Duodenal mucosa (tissue), 2 donors: ENCODE data around the gene ARHGEF25.
"Not testable (repeated sequence)": the region's sequence is repeated elsewhere in the genome, so short reads cannot be mapped to it uniquely, and the experiment has no call there.

Source experiments
- H3K27ac ChIP-seq: one replicate; pipeline ENCODE4 v1.7.0; 2013; ENCODE audit warnings: low read depth, low read length
- H3K27me3 ChIP-seq, 2 donors: one replicate each; pipeline ENCODE4 v1.7.0; 2013; ENCODE audit warnings: low read length in 2 of 2, control low read depth in 1 of 2; ENCODE audit not compliant: insufficient read depth in 2 of 2, control insufficient read depth in 1 of 2
- H3K36me3 ChIP-seq, 2 donors: one replicate each; pipeline ENCODE4 v1.7.0; 2013; ENCODE audit warnings: low read length in 2 of 2, control low read depth in 1 of 2; ENCODE audit not compliant: insufficient read depth in 2 of 2, control insufficient read depth in 1 of 2
- H3K4me1 ChIP-seq, 2 donors: one replicate each; pipeline ENCODE4 v1.7.0; 2013; ENCODE audit warnings: low read length in 2 of 2, control low read depth in 1 of 2; ENCODE audit not compliant: insufficient read depth in 2 of 2, control insufficient read depth in 1 of 2
- H3K4me3 ChIP-seq, 2 donors: one replicate each; pipeline ENCODE4 v1.7.0; 2013; ENCODE audit warnings: low read length in 2 of 2, low read depth in 1 of 2
- H3K9ac ChIP-seq, 2 donors: one replicate each; pipeline ENCODE4 v1.7.0; 2013; ENCODE audit warnings: low read length in 2 of 2, low read depth in 1 of 2
- H3K9me3 ChIP-seq, 2 donors: one replicate each; pipeline ENCODE4 v1.7.0; 2013; ENCODE audit warnings: low read length in 2 of 2, control low read depth in 1 of 2; ENCODE audit not compliant: control insufficient read depth in 1 of 2

Gene ARHGEF25

GRCh38 chr12:57614178-57614947, 3.1 kb downstream of the ARHGEF25 start:
- peaks cover 0 to 12% of the 10 kb centered on the region in 2 donors for H3K4me1 ChIP-seq
- H3K27ac ChIP-seq: no peak overlapping the region
- no peak overlapping the region for H3K4me3 ChIP-seq
- H3K36me3 ChIP-seq: no peaks in the 10 kb centered on the region
- no peak overlapping the region for H3K9ac ChIP-seq
- H3K27me3 ChIP-seq: peaks cover 47 to 68% of the 10 kb centered on the region in 2 donors
- H3K9me3 ChIP-seq: no peaks in the 10 kb centered on the region

DNA sequence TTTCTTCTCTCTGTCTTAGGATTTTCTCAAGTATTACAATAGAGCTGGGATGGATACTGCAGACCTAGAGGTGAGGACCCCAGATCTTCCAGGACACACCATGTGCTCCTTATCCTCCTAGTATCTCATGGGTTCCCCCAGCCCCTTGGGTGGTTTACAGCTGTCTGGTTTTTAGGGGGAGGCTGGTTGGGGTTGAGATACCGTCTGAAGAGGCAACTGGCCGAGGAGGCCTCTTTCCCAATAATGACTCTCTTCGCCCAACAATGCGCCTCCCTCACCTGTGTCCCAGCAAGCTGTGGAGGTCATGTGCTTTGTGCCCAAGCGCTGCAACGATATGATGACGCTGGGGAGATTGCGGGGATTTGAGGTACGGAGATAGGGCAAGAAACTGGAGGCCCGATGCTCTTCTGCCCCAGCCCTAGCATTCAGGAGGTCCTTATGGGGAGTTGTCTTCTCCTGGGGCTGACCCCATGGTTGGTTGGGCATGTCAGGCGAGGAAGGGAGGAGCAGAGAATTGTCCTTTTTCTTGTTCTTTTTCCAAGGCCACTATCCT, 3.8 kb downstream of the ARHGEF25 start:
- Histone ChIP-seq H3K27ac (no peak overlapping the region), H3K4me1 (peaks cover 4 to 18% of the 10 kb centered on the region in 2 donors), H3K27me3 (peaks cover 54 to 75% of the 10 kb centered on the region in 2 donors), H3K9me3 (no peaks in the 10 kb centered on the region), H3K4me3 (no peak overlapping the region), H3K36me3 (no peaks in the 10 kb centered on the region), H3K9ac (no peak overlapping the region)

GRCh38 chr12:57615637-57616036, 4.4 kb downstream of the ARHGEF25 start:
- H3K36me3 ChIP-seq: no peaks in the 10 kb centered on the region
- peaks cover 56 to 76% of the 10 kb centered on the region in 2 donors for H3K27me3 ChIP-seq
- no peak overlapping the region for H3K27ac ChIP-seq
- H3K9ac ChIP-seq: no peak overlapping the region
- H3K4me1 ChIP-seq: peaks cover 4 to 15% of the 10 kb centered on the region in 2 donors
- H3K4me3 ChIP-seq: no peak overlapping the region
- no peaks in the 10 kb centered on the region for H3K9me3 ChIP-seq

- Histone ChIP-seq H3K27me3 (peaks cover 61 to 80% of the 10 kb centered on the region in 2 donors), H3K4me1 (peaks cover 12 to 19% of the 10 kb centered on the region in 2 donors), H3K9me3 (no peaks in the 10 kb centered on the region), H3K9ac (no peak overlapping the region), H3K4me3 (no peak overlapping the region), H3K36me3 (no peaks in the 10 kb centered on the region), H3K27ac (no peak overlapping the region)
Measured at GRCh38 chr12:57616383-57617101, 5.3 kb downstream of the ARHGEF25 start.

DNA sequence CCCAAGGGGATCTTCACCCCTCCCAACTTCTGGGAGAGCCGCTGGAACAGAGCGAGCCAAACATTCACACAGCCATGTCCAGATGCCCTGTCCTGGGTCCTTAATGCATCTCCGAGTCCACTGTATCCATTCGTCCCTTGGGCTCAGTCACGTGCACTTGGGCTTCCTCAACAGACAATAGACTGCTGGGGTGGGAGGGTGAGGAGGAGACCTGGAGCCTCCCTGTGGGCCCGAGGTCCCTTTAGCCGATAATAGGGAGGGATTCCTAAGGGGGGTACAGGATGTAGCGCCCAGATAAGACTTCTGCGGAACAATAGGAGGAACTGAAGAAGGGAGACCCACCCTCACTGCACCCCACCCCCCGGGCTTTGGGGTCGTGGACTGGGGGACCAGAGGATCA, 6.7 kb downstream of the ARHGEF25 start:
- H3K4me3 ChIP-seq: no peak overlapping the region
- H3K9ac ChIP-seq: no peak overlapping the region
- no peaks in the 10 kb centered on the region for H3K9me3 ChIP-seq
- H3K27ac ChIP-seq: no peak overlapping the region
- H3K36me3 ChIP-seq: no peaks in the 10 kb centered on the region
- H3K27me3 ChIP-seq: peaks cover 67 to 82% of the 10 kb centered on the region in 2 donors
- peaks cover 14 to 23% of the 10 kb centered on the region in 2 donors for H3K4me1 ChIP-seq

- H3K27ac ChIP-seq, H3K9ac ChIP-seq, H3K36me3 ChIP-seq, H3K9me3 ChIP-seq, H3K4me3 ChIP-seq: not testable (repeated sequence)
- Histone ChIP-seq H3K4me1 (peaks cover 14 to 23% of the 10 kb centered on the region in 2 donors), H3K27me3 (peaks cover 65 to 80% of the 10 kb centered on the region in 2 donors)
Measured at GRCh38 chr12:57618431-57618830, 7.2 kb downstream of the ARHGEF25 start.

DNA sequence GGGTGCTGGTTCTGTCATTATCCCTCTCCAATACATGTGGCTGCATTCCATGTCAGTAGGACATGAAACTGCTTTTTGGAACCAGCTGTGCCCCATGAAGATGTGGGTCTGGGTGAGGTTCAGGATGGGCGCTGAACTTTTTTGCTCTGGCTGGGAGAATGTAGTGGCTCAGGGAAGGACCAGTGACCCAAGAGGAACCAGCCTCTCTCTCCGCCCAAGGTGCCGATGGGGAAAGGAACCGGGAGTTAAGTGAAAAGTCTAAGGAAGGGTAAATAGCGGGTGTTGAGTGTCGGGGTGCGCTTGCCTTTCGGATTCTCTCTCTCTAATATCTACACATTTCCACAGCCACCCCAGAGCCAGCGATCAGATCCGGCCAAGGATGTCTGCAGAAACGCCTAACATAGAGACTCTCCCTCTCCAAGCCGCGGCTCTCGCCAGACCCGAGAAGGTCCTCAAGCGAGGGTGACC, 7.8 kb downstream of the ARHGEF25 start:
- Histone ChIP-seq H3K9ac (no peak overlapping the region), H3K27me3 (peaks cover 65 to 82% of the 10 kb centered on the region in 2 donors), H3K27ac (no peak overlapping the region), H3K36me3 (no peaks in the 10 kb centered on the region), H3K4me1 (peaks cover 14 to 23% of the 10 kb centered on the region in 2 donors), H3K9me3 (no peaks in the 10 kb centered on the region), H3K4me3 (peak overlapping the region in 1 of 2 donors; percentile 36)

- Histone ChIP-seq H3K9me3 (no peaks in the 10 kb centered on the region), H3K4me1 (peaks cover 14 to 23% of the 10 kb centered on the region in 2 donors), H3K4me3 (peak overlapping the region in 1 of 2 donors; percentile 36), H3K9ac (no peak overlapping the region), H3K27me3 (peaks cover 68 to 82% of the 10 kb centered on the region in 2 donors), H3K27ac (no peak overlapping the region), H3K36me3 (no peaks in the 10 kb centered on the region)
Measured at GRCh38 chr12:57619434-57620244, 8.4 kb downstream of the ARHGEF25 start.

DNA sequence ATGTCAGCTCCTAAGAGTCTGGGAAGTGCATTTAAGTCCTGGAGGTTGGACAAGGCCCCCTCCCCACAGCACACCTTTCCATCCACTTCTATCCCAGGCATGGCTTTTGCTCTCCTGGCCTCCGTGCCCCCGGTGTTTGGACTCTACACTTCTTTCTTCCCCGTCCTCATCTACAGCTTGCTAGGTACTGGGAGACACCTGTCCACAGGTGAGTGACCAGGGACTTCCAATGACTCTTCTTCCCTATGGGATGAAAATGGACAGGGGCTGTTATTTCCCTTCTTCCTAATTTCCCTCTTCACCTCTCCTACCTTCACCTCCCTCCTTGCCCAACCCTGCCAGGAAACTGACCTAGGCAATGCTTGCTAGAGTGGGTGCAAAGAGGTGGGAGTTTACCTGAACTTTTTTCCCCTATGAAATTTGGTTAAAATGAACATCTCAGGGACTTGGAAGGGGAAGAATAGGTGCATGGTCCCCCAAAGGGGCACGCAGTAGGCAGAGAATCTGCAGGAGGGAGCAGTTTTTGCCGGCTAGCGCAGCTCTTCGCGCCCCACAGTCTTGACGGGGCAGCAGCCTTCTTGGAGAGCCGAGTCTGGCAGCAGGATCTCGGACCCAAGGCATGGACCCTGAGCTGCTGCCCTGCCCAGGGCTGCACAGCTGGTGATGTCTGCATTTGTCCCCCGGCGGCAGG, 9.2 kb downstream of the ARHGEF25 start:
- H3K4me1 ChIP-seq: peaks cover 14 to 23% of the 10 kb centered on the region in 2 donors
- no peaks in the 10 kb centered on the region for H3K9me3 ChIP-seq
- no peaks in the 10 kb centered on the region for H3K36me3 ChIP-seq
- no peak overlapping the region for H3K4me3 ChIP-seq
- no peak overlapping the region for H3K9ac ChIP-seq
- H3K27ac ChIP-seq: no peak overlapping the region
- H3K27me3 ChIP-seq: peaks cover 75 to 82% of the 10 kb centered on the region in 2 donors
